GM18858 (cell line): Measurements from ENCODE around the gene ARIH2.

Experiments
- ATAC-seq: cut with Tn5 transposase; IDR thresholded peaks from one replicate; pipeline ENCODE4 v1.9.1; 2021; ENCODE audit not compliant: unreplicated experiment

ARIH2 gene

DNA sequence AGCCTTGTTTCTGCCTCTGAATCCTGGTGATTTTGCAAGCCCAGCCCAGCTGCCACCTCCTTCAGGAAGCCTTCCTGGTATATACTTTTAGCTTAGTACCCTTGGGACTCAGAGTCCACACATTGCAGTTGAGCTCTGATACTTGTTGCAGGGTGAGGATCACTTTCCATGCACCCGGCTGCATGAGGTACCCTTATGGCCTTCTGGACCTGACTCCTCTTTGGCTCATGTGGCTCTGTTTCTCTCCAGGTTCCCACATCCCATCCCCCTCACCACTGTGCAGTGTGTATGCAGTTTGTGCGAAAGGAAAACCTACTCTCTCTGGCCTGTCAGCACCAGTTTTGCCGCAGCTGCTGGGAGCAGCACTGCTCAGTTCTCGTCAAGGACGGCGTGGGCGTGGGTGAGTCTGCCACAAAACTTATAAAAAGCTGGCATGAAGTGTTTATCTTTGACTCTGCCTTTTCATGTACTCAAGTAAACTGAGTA, 48.3 kb downstream of the ARIH2 start:
- no peak for ATAC-seq

- no peak for ATAC-seq
Measured at GRCh38 chr3:48970586-48970985, 51.9 kb downstream of the ARIH2 start.

- no peak for ATAC-seq
Measured at GRCh38 chr3:48974076-48974864, 55.6 kb downstream of the ARIH2 start.

DNA sequence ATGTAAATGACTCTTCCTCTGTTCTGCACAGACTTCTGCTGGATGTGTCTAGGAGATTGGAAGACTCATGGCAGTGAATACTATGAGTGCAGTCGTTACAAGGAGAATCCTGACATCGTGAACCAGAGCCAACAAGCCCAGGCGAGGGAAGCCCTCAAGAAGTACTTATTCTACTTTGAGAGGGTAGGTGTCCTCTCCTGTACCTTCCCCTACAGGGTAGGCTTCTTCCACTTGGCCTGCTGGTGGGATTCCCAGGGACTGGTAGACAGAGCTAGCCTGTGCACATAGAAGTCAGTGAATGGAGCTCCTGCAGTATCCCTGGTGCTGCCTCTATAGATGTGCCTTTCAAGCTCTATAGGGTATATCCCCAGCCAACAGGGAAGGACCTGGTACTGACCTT, 60.8 kb downstream of the ARIH2 start:
- no peak for ATAC-seq

DNA sequence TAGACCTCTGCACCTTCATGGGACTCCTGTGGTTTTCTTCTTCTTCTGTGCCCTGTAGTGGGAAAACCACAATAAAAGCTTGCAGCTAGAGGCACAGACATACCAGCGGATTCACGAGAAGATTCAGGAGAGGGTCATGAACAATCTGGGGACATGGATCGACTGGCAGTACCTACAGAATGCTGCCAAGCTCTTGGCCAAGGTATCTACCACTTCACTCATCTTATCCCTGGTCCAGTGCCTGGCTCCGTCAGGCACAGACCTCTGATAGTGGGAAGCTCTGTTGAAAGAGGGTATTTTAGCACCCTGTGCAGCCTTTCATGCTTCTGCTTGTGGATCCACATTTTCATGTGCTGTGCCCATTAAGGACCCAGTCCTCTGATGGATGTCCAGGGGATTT, 61.7 kb downstream of the ARIH2 start:
- no peak for ATAC-seq

DNA sequence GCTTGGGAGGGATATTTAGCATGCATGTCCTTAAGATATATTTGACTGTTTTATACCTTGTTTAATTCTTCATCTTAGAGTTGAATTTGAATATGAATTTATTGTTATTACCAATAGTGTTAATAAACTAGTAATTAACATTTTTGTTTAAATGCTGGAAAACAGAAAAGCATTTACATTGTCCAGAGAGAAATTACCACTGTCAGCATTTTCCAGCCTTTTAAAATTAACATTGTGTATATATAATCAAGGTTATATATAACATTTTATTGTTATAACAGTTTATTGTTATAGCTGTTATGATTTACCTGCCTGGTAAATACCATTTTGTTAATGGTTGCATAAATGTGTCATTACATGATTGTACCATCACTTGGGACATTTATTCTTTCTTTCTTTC, 63.4 kb downstream of the ARIH2 start:
- ATAC-seq: no peak

DNA sequence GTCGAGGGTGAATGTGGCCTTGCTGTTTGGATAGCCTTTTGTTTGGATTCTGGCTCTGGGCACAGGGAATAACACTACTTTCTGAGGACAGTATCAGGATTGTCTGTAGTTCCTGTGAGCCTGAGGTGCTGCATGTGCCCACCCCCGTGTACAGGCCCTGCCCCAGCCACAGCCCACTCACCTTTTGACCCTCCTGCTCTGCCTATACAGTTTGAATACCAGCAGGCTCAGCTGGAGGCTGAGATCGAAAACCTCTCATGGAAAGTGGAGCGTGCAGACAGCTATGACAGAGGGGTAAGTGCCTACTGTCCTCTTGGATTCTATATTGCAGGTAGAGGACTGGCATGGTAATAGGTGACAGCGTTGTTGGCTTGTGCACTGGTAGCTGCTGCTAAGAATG, 64.0 kb downstream of the ARIH2 start:
- no peak for ATAC-seq

- ATAC-seq: no peak
Measured at GRCh38 chr3:48983096-48983495, 64.5 kb downstream of the ARIH2 start.

DNA sequence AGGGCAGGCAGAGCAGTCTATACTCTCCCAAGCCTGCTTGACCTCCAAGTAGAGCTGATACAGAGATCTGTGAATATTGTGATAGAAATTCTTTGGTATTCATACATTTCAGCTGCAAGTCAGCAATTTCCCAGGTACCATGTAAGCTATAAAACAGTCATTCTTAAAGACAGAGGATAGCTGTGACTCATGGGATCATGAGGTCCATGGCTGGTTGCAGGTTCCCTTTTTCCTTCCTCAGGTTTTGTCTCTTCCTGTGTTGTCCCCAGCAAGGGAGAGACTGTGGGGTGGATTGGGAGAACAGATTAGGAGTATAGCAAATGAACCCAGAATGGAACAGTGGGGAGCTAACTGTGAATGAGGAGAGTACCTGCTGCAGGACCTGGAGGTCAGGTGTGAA, 66.0 kb downstream of the ARIH2 start:
- no peak for ATAC-seq

DNA sequence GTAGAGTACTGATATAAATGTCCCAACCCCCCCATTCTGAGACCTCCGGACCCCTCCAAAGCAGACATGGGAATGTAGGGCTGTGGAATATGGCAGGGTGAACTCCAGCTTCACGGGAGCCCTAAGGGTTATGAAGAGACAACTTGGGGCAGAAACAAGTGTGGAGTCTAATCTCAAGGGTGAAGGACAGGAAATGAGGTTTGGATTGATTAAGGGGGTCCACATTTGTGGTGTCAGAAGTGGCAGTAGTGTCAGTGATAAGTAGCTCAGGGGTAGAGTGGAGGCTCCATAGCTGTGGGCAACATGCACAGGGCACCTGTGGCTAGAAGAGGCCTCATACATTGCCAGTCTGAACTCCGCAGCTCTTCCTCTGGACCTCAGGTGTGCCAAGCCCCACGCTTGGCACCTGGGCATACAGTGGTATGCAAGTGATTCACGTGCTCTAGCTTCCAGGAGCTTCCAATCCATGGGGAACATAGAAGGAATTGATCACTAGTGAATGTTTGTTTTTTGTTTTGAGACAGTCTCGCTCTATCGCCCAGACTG, 67.3 kb downstream of the ARIH2 start:
- ATAC-seq: no peak

DNA sequence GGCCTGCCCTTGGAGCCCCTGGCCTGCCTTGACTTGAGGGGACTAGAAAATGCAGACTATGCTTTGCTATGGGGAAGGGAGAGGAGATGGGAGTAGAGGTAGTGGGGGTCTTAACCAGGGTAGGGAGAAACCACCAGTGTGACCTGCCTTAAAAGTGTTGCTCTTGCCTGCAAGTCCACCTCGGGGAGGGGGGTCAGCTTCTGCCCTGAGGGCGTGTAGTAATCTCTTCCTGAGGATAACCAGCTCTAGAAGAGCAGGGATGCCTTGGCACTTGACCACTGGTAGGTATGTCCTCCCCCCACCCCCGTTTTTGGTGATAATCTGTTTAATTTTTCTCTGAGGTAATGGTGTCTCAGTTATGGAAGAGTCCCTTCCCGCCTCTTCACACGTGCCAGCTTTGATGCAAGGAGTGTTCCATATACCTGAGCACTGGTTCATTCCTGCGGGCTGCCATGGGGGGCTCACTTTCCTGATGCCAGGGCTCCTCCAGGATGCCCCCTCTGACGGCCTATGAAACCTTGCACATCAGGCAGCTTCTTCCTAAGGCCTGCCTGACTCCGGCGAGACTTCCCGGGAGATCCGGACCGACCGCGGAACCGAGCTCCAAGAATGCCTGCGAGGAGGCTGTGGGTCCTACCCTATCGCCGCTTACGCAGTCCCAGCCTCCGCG, 70.6 kb downstream of the ARIH2 start:
- no peak for ATAC-seq

GRCh38 chr3:48989796-48990635, 71.4 kb downstream of the ARIH2 start, which contains the start of gene P4HTM:
Gene P4HTM, plus strand, starts transcription at chr3:48990241. Its CDS starts 16 bp downstream, at chr3:48990257.
- ATAC-seq: peak; percentile 35

- ATAC-seq: no peak
Measured at GRCh38 chr3:48990636-48991469, 72.2 kb downstream of the ARIH2 start.

DNA sequence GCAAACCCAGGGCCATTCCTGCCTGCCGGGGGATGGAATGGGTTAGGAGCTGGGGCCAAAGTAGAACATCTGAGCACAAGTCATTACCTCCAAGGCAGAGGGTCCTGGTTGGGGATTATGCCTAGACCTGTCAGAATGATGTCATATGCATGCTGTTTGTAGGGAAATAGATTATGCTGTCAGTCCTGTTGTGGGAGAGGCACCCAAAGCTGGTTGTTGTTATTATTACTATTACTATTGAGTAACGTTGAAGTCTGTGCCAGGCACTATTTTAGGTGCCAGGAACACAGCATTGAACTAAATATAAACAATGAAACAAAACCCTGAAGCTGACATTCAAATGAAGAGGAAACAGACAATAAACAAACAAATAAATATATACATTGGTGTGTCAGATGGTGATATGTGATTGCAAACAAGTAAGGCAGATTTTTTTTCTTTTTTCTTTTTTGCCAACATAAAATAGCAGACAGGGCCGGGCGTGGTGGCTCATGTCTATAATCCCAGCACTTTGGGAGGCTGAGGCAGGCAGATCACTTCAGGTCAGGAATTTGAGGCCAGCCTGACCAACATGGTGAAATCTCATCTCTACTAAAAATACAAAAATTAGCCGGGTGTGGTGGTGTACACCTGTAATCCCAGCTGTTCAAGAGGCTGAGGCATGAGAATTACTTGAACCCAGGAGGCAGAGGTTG, 73.4 kb downstream of the ARIH2 start:
- no peak for ATAC-seq

GRCh38 chr3:48993834-48994233, 75.2 kb downstream of the ARIH2 start:
- ATAC-seq: no peak

- ATAC-seq: no peak
Measured at GRCh38 chr3:48996640-48997039, 78.0 kb downstream of the ARIH2 start.

DNA sequence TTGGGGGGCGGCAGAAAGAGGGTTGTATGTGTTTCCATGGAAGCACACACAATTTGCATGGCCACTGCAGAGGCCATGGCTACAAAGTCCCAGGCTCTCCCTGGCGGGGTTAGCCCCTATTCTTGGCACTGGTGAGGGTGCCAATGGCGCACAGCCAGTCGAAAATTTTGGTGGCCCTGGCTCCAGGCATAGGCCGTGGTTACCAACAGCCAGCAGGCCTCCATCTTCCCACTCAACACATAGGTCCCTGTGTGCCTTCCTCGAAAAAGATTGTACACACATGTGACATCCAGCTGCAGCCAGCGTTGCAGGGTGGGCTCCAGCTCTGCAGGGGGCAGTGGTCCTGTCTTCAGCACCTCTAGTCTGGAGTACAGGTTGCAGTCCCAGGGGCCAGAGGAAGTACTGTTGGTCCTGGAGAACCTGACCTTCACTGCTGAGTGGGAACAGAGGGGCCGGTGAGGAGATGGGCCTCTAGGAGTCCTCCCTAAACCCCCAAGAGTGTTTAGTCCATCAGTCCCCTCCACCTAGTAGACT, 78.5 kb downstream of the ARIH2 start:
- ATAC-seq: no peak

DNA sequence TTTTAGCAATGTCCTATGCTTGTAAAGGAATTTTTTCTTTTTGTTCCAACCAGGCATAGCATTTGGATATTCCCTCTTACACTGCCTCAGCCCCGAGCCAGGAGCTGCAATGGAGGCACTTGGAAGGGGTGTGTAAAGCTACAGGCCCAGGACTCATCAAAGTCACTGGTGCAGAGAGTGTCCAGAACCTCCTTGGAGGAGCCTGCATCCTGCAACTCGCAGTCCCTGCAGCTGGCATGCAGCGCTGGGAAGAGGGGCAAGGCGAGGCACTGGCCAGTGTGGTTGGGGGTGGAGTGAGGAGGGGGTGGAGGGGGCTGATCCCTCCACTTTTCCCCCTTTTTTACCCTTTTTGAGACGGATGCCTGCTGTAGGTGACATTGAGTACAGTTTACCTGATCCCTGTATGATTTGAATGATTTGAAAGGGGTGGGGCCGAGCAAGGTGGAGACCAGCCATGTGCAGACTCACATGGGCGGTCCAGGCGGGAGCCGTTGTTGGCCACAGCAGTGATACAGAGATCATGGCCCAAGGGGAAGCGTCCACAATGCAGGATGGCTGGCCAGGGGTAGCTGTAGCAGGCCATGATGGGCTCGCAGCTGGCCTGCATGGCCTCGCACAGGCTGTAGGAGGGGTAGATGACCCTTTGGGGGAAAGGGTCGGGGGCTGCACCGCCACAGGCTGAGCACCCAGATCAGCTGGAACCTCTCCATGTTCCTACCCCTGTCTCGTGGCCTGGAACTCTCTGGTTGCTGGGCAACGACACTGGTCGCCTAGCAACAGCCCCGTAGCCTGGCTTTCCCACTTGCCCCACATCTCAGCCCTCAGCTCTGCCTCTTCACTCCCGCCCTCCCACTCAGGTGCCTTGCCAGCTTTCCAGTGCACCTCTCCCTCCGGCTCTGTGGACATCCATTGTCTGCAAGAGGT, 79.3 kb downstream of the ARIH2 start:
- ATAC-seq: no peak
